Measurements from ENCODE around the gene COP1.
"Not testable (repeated sequence)": the region's sequence is repeated elsewhere in the genome, so short reads cannot be mapped to it uniquely, and the experiment has no call there.

Gene COP1

DNA sequence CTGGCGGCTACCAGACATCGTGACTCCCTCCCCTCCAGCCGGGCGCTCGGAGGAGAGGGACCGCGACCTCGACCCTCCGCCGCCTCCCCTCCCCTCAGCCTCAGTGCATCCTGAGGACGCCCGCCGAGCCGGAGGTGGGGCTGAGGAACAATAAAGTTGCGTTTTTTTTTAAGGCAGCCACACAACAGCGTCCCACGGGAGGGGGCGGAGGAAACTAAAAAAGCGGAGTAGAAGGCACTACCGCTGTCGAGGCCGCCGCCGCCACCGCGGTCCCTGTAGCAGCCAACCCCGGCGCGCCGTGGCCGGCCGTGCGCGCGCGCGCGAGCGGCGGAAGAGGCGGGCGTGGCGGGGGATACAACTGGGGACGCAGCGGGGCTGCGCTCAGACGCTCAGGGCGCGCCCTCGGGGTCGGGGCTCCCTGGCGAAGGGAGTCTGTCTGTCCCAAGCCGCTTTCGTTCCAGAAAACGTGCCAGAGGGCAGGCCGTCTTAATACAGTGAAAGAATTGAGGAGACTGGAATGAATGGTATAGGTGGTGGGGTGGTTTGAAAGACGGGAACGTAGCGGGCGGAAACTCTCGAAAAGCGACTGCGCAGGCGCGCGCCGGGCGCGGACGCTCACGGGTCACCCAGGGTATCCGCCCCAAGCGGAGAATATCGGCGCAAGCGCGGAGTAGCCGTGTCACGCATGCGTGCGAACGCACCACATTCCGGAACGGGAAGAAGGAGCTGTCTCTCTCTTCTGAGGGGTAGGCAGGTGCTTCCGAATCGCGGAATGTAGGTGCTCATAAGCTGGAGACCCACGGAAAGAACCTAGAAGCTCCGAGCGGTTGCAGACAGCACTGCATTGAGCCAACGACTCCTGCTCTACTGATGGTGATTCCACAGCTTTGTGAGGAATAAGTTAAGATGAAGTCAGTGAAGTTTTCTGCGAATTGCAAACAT lies at the start of gene COP1:
Gene COP1 (minus strand): TSS at position 326 of the 942 bp plus-strand sequence. CDS start 308 bp downstream, at position 18.
- Histone ChIP-seq H3K36me3 (ENCODE audit: insufficient read depth, low read length) (no peaks in the 10 kb centered on the region), H3K4me3 (peak within 1 kb of the TSS; percentile 99), H3K9ac (ENCODE audit: insufficient read length) (peak within 1 kb of the TSS; percentile 96), H3K9me3 (ENCODE audit: low read depth, low read length) (no peaks in the 10 kb centered on the region), H3K27ac (peak within 1 kb of the TSS; percentile 95)
- TF ChIP-seq FOXP2 (optimal IDR thresholded peaks at IDR 0.05; ENCODE audit: control extremely low read depth, extremely low read length, insufficient read depth): no peak
- peak; percentile 87 for TF ChIP-seq POLR2AphosphoS5 (IDR thresholded peaks at IDR 0.05; ENCODE audit: borderline replicate concordance, low read depth, low read length)
- peak; percentile 80 for DNase-seq (ENCODE audit: low read depth, low spot score)

DNA sequence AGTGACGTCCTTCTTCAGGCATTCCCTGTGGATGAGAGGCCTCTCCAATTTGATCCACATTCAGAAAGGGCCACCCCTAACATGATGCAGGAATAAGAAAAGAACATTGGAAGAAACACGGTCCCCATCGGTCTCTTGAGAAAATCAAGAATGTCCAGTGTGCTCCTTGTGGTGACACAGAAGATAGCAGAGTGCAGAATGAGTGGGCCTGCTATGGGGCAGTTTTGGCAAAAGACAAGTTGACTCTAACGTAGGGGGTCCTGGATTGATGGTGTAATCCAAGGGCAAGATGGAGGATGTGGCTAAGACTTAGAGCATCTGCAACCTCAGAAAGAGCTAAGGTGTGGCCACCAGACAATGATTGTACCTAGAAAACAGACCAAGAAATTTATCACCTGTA lies 45.1 kb upstream of the COP1 start:
- Histone ChIP-seq H3K4me3 (no peak overlapping the region), H3K36me3 (ENCODE audit: insufficient read depth, low read length) (no peaks in the 10 kb centered on the region), H3K9me3 (ENCODE audit: low read depth, low read length) (no peaks in the 10 kb centered on the region), H3K9ac (ENCODE audit: insufficient read length) (no peak overlapping the region), H3K27ac (no peak overlapping the region)
- TF ChIP-seq POLR2AphosphoS5 (IDR thresholded peaks at IDR 0.05; ENCODE audit: borderline replicate concordance, low read depth, low read length): no peak
- no peak for TF ChIP-seq FOXP2 (optimal IDR thresholded peaks at IDR 0.05; ENCODE audit: control extremely low read depth, extremely low read length, insufficient read depth)
- no peak for TF ChIP-seq EZH2 (IDR thresholded peaks at IDR 0.05)
- no peak for DNase-seq (ENCODE audit: low read depth, low spot score)

DNA sequence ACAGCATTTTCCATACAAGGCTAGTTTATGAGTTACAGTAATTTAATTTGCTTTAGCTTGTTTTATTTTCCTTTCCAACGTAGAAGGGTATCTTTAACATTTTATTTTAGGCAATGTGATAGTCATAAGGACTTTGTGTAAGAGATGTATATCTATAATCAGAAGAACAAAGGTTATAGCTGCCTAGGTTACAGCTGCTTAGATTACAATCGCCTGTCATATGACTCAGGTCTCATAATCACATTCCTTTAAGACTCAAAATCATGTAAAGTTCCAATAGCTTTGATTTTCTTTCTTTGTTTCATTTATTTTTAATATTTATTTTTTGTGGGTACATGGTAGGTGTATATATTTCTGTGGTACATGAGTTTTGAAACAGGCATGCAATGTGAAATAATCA lies 37.8 kb upstream of the COP1 start:
- Histone ChIP-seq H3K9me3 (ENCODE audit: low read depth, low read length) (no peaks in the 10 kb centered on the region), H3K9ac (ENCODE audit: insufficient read length) (no peak overlapping the region), H3K4me3 (no peak overlapping the region), H3K27ac (no peak overlapping the region), H3K36me3 (ENCODE audit: insufficient read depth, low read length) (no peaks in the 10 kb centered on the region)
- no peak for DNase-seq (ENCODE audit: low read depth, low spot score)
- TF ChIP-seq FOXP2 (optimal IDR thresholded peaks at IDR 0.05; ENCODE audit: control extremely low read depth, extremely low read length, insufficient read depth) (no peak), POLR2AphosphoS5 (IDR thresholded peaks at IDR 0.05; ENCODE audit: borderline replicate concordance, low read depth, low read length) (no peak), EZH2 (IDR thresholded peaks at IDR 0.05) (no peak)

DNA sequence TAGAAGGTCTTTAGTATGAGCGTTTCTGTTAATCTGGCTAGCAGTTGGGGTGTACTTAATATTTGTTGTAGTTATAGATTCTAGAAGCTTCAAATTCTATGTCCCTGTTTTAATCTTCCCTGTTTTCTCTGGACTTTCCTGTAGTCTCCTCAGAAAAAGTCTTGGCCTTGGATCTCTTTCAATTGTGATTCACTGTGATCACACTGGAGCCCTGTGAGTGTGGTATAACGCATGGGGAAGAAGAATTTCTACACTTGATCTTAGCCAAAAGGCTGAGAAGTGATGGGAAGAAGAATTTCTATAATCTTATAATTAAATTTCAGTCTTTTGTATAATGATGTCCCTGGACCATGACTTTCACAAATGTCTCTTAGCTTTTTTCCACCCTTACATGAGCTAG lies 36.7 kb upstream of the COP1 start:
- Histone ChIP-seq H3K9me3 (ENCODE audit: low read depth, low read length) (no peaks in the 10 kb centered on the region), H3K27ac (no peak overlapping the region), H3K36me3 (ENCODE audit: insufficient read depth, low read length) (no peaks in the 10 kb centered on the region), H3K9ac (ENCODE audit: insufficient read length) (no peak overlapping the region), H3K4me3 (no peak overlapping the region)
- DNase-seq (ENCODE audit: low read depth, low spot score): no peak
- no peak for TF ChIP-seq POLR2AphosphoS5 (IDR thresholded peaks at IDR 0.05; ENCODE audit: borderline replicate concordance, low read depth, low read length)
- TF ChIP-seq EZH2 (IDR thresholded peaks at IDR 0.05): no peak
- TF ChIP-seq FOXP2 (optimal IDR thresholded peaks at IDR 0.05; ENCODE audit: control extremely low read depth, extremely low read length, insufficient read depth): no peak

DNA sequence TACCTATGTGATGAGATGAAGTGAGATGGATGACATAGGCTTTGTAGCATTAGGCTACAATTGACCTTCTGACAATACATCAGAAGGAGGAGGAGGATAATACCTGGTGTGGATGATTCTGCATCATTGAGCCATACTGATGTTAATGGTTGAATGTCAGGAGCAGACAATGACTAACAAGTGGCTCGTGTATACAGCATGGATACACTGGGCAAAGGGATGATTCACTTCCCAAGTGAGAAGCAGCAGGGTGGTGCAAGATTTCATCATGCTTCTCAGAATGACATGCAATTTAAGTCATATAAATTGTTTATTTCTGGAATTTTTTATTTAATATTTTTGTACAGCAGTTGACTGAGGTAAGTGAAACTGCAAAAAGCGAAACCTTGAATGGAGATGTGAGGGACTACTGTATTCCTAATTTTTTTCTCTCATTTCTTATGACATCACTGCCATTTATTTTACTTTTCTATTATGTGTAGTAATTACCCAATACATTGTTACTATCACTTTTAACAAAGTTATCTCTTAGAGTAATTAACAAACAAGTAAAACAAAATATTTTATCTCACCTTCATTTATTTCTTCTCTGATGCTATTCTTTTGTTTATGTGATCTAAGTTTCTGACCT lies 34.4 kb upstream of the COP1 start:
- DNase-seq (ENCODE audit: low read depth, low spot score): no peak
- Histone ChIP-seq H3K36me3 (ENCODE audit: insufficient read depth, low read length) (no peaks in the 10 kb centered on the region), H3K9ac (ENCODE audit: insufficient read length) (no peak overlapping the region), H3K27ac (no peak overlapping the region), H3K4me3 (no peak overlapping the region), H3K9me3 (ENCODE audit: low read depth, low read length) (no peaks in the 10 kb centered on the region)
- TF ChIP-seq EZH2 (IDR thresholded peaks at IDR 0.05): no peak
- no peak for TF ChIP-seq FOXP2 (optimal IDR thresholded peaks at IDR 0.05; ENCODE audit: control extremely low read depth, extremely low read length, insufficient read depth)
- no peak for TF ChIP-seq POLR2AphosphoS5 (IDR thresholded peaks at IDR 0.05; ENCODE audit: borderline replicate concordance, low read depth, low read length)

DNA sequence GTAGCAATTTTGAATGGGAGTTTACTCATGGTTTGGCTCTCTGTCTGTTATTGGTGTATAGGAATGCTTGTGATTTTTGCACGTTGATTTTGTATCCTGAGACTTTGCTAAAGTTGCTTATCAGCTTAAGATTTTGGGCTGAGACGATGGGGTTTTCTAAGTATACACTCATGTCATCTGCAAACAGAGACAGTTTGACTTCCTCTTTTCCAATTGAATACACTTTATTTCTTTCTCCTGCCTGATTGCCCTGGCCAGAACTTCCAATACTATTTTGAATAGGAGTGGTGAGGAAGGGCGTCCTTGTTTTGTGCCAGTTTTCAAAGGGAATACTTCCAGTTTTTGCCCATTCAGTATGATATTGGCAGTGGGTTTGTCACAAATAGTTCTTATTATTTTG lies 26.6 kb upstream of the COP1 start:
- H3K27ac ChIP-seq; H3K4me3 ChIP-seq; H3K9ac ChIP-seq (ENCODE audit: insufficient read length); H3K36me3 ChIP-seq (ENCODE audit: insufficient read depth, low read length); DNase-seq (ENCODE audit: low read depth, low spot score); H3K9me3 ChIP-seq (ENCODE audit: low read depth, low read length): not testable (repeated sequence)

DNA sequence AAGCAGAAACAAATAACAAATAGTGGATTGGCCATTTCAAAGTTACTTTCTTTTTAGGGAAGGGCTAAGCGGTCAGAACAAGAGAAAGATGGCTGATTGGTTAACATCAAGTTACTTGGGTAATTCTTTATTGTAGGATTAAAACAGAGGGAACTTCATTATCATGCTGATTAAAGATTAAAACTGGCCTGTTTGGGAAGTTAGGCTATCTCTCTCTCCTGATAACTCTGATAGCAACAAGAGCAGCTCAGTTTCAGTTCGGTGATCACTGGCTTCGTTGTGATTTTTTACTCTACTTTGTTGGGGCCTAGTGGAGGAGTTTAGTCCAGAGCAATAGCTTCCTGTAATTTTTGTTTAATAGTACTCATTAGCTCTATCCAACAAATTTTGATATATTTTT lies 20.5 kb upstream of the COP1 start:
- Histone ChIP-seq H3K9ac (ENCODE audit: insufficient read length) (no peak overlapping the region), H3K27ac (no peak overlapping the region), H3K36me3 (ENCODE audit: insufficient read depth, low read length) (no peaks in the 10 kb centered on the region), H3K9me3 (ENCODE audit: low read depth, low read length) (no peaks in the 10 kb centered on the region), H3K4me3 (no peak overlapping the region)
- DNase-seq (ENCODE audit: low read depth, low spot score): no peak
- TF ChIP-seq FOXP2 (optimal IDR thresholded peaks at IDR 0.05; ENCODE audit: control extremely low read depth, extremely low read length, insufficient read depth) (no peak), EZH2 (IDR thresholded peaks at IDR 0.05) (no peak), POLR2AphosphoS5 (IDR thresholded peaks at IDR 0.05; ENCODE audit: borderline replicate concordance, low read depth, low read length) (no peak)

DNA sequence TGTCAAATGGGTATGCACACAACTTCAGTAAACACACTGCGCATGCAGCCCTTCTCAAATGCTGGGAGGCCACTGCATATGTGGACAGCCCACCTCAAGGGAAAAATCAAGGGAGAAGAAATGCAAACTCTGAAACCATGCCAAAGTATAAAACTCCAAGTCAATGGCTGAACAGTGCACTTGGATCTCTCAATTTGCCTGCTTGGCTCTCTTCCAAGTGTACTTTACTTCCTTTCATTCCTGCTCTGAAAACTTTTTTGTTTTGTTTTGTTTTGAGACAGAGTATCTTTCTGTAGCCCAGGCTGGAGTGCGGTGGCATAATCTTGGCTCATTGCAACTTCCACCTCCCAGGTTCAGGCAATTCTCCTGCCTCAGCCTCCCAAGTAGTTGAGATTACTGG lies 18.8 kb upstream of the COP1 start:
- Histone ChIP-seq H3K9me3 (ENCODE audit: low read depth, low read length) (no peaks in the 10 kb centered on the region), H3K36me3 (ENCODE audit: insufficient read depth, low read length) (no peaks in the 10 kb centered on the region), H3K27ac (no peak overlapping the region), H3K9ac (ENCODE audit: insufficient read length) (no peak overlapping the region), H3K4me3 (no peak overlapping the region)
- TF ChIP-seq EZH2 (IDR thresholded peaks at IDR 0.05) (no peak), POLR2AphosphoS5 (IDR thresholded peaks at IDR 0.05; ENCODE audit: borderline replicate concordance, low read depth, low read length) (no peak), FOXP2 (optimal IDR thresholded peaks at IDR 0.05; ENCODE audit: control extremely low read depth, extremely low read length, insufficient read depth) (no peak)
- DNase-seq (ENCODE audit: low read depth, low spot score): no peak

Data from SK-N-MC (cell line).